Measurements from ENCODE around the gene GFOD1. TPM values are rescaled to one million over a fixed set of nuclear protein-coding genes. Genes with fewer than 3 reads are reported as not detected.

The GFOD1 gene
- polyA plus RNA-seq, 2 of the 4 experiments (the other 2 are of a cell fraction) = 2.7 to 3.5 TPM

GRCh38 chr6:13517116-13517515 is 29.7 kb upstream of the GFOD1 start:
- no peak overlapping the region for H3K27ac ChIP-seq
- no peaks in the 10 kb centered on the region for H3K9me3 ChIP-seq
- ATAC-seq (no peak), FAIRE-seq (no peak), DNase-seq (ENCODE audit: low read depth in 1 of 2, low spot score in 1 of 2) (no peak)
- H3K4me3 ChIP-seq = no peak overlapping the region
- CTCF ChIA-PET = interaction anchor here (1.1 kb wide), 1 partner anchor 20 kb away, joined by 3 read pairs; no protein-coding TSS in a partner anchor
- H3K4me1 ChIP-seq = no peaks in the 10 kb centered on the region
- H3K4me2 ChIP-seq = no peak overlapping the region
- TF ChIP-seq NFE2L2 (conservative IDR thresholded peaks at IDR 0.05; ENCODE audit: low read length) (no peak), RCOR1 (IDR thresholded peaks at IDR 0.05; ENCODE audit: low read depth, low read length) (no peak), MYC (IDR thresholded peaks at IDR 0.05; ENCODE audit: borderline replicate concordance, low read length) (no peak), ESRRA (IDR thresholded peaks at IDR 0.05; ENCODE audit: borderline replicate concordance, low read length) (no peak), CEBPB (IDR thresholded peaks at IDR 0.05) (no peak), CHD4 (IDR thresholded peaks at IDR 0.05; ENCODE audit: borderline replicate concordance) (no peak), USF2 (IDR thresholded peaks at IDR 0.05) (no peak), HDAC2 (IDR thresholded peaks at IDR 0.05) (no peak), POLR2AphosphoS2 (conservative IDR thresholded peaks at IDR 0.05; ENCODE audit: low read length) (no peak), ZC3H11A (IDR thresholded peaks at IDR 0.05) (no peak), SREBF2 (IDR thresholded peaks at IDR 0.05) (no peak), JUN (IDR thresholded peaks at IDR 0.05) (no peak), HOXB5 (CRISPR knock-in tag; IDR thresholded peaks at IDR 0.05) (no peak), FOSL2 (IDR thresholded peaks at IDR 0.05) (no peak), FOSL2 (CRISPR knock-in tag; IDR thresholded peaks at IDR 0.05) (no peak), HES2 (IDR thresholded peaks at IDR 0.05) (no peak)
- 38% methylated on average over 3 of the region's 3 CpGs for WGBS (ENCODE audit: missing lambda C conversion rate)
- POLR2A ChIA-PET = no interaction called here

- ChIA-PET POLR2A (no interaction called here), CTCF (no interaction called here)
- Histone ChIP-seq H3K4me2 (no peak overlapping the region), H3K9me3 (no peaks in the 10 kb centered on the region), H3K27ac (no peak overlapping the region), H3K4me1 (no peaks in the 10 kb centered on the region), H3K4me3 (no peak overlapping the region)
- ATAC-seq (no peak), FAIRE-seq (no peak), DNase-seq (ENCODE audit: low read depth in 1 of 2, low spot score in 1 of 2) (no peak)
- 67% methylated on average over 3 of the region's 3 CpGs for WGBS (ENCODE audit: missing lambda C conversion rate)
- TF ChIP-seq MYC (IDR thresholded peaks at IDR 0.05; ENCODE audit: borderline replicate concordance, low read length) (no peak), MAFK (IDR thresholded peaks at IDR 0.05; ENCODE audit: partially characterized antibody) (no peak), NR3C1 (IDR thresholded peaks at IDR 0.05) (no peak), PHF8 (IDR thresholded peaks at IDR 0.05; ENCODE audit: borderline replicate concordance, low read depth) (no peak), CBX8 (IDR thresholded peaks at IDR 0.05) (no peak), ZC3H11A (IDR thresholded peaks at IDR 0.05) (no peak), CTCF (IDR thresholded peaks at IDR 0.05) (no peak), KDM1A (IDR thresholded peaks at IDR 0.05; ENCODE audit: low read depth) (no peak), FOSB (CRISPR knock-in tag; IDR thresholded peaks at IDR 0.05) (no peak), RCOR1 (IDR thresholded peaks at IDR 0.05; ENCODE audit: low read depth, low read length) (no peak), HDAC2 (IDR thresholded peaks at IDR 0.05) (no peak), EHMT2 (IDR thresholded peaks at IDR 0.05; ENCODE audit: low read depth) (no peak), ZSCAN20 (CRISPR knock-in tag; IDR thresholded peaks at IDR 0.05) (no peak), HOXB13 (CRISPR knock-in tag; IDR thresholded peaks at IDR 0.05; ENCODE audit: low read depth) (no peak), KDM5A (IDR thresholded peaks at IDR 0.05) (no peak), E2F6 (IDR thresholded peaks at IDR 0.05; ENCODE audit: borderline replicate concordance, low read depth) (no peak), CEBPB (IDR thresholded peaks at IDR 0.05) (no peak), USF2 (IDR thresholded peaks at IDR 0.05) (no peak), PBX3 (IDR thresholded peaks at IDR 0.05) (no peak), HES2 (IDR thresholded peaks at IDR 0.05) (no peak)
Measured at GRCh38 chr6:13515912-13516311, 28.5 kb upstream of the GFOD1 start.

Data from A549 (cell line).